Activated CD8-positive, alpha-beta memory T cell treated with anti-CD3 and anti-CD28 coated beads, Interleukin-2, amount 50 U/mL, for 24 hours (primary cell): ENCODE measurements around the gene PCDHGA1.
"Not testable (repeated sequence)": the region's sequence is repeated elsewhere in the genome, so short reads cannot be mapped to it uniquely, and the experiment has no call there.

ENCODE experiments used
- DNase-seq: peaks from one replicate; pipeline ENCODE4 v3.0.0-alpha.2; 2020; ENCODE audit errors: extremely low read depth

Gene PCDHGA1

DNA sequence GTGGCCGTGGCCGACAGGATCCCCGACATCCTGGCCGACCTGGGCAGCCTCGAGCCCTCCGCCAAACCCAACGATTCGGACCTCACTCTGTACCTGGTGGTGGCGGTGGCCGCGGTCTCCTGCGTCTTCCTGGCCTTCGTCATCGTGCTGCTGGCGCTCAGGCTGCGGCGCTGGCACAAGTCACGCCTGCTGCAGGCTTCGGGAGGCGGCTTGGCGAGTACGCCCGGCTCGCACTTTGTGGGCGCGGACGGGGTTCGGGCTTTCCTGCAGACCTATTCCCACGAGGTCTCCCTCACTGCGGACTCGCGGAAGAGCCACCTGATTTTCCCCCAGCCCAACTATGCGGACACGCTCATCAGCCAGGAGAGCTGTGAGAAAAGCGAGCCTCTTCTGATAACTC is 15.7 kb downstream of the PCDHGA1 start:
- DNase-seq, result not testable (repeated sequence)

DNA sequence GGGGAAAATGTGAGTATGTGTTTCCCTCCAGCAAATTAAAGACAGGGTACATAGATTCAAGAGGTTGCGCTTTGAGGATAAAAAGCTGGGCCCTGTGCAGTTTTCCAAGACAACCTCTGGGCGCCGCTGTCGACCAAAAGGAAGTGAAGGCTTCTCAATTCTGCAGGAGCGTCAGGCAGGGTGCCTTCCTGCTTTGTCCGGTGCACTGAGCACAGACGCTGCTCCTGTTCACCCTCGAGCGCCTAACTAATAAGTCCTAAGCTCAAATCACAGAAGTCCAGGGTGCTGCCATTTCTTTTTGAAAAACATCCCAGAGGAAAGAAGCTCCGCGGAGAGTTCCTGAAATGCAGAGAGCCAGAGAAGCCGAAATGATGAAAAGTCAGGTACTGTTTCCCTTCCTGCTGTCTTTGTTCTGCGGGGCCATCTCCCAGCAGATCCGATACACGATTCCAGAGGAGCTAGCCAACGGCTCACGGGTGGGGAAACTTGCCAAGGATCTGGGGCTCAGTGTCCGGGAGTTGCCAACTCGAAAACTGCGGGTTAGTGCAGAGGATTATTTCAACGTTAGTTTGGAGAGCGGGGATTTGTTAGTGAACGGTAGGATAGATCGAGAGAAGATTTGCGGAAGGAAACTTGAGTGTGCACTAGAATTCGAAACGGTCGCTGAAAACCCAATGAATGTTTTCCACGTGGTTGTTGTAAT is 19.8 kb downstream of the PCDHGA1 start, which contains the start of gene PCDHGB1:
Gene PCDHGB1 (plus strand): TSS at position 183 of the 703 bp plus-strand sequence. CDS start 162 bp downstream, at position 345.
- DNase-seq, result no peak

DNA sequence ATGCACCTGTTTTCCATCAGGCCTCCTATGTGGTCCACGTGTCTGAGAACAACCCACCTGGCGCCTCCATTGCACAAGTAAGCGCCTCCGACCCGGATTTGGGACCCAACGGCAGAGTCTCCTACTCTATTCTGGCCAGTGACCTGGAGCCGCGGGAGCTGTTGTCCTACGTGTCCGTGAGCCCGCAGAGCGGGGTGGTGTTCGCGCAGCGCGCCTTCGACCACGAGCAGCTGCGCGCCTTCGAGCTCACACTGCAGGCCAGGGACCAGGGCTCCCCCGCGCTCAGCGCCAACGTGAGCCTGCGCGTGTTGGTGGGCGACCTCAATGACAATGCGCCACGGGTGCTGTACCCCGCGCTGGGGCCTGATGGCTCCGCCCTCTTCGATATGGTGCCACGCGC is 21.3 kb downstream of the PCDHGA1 start:
- no peak for DNase-seq

DNA sequence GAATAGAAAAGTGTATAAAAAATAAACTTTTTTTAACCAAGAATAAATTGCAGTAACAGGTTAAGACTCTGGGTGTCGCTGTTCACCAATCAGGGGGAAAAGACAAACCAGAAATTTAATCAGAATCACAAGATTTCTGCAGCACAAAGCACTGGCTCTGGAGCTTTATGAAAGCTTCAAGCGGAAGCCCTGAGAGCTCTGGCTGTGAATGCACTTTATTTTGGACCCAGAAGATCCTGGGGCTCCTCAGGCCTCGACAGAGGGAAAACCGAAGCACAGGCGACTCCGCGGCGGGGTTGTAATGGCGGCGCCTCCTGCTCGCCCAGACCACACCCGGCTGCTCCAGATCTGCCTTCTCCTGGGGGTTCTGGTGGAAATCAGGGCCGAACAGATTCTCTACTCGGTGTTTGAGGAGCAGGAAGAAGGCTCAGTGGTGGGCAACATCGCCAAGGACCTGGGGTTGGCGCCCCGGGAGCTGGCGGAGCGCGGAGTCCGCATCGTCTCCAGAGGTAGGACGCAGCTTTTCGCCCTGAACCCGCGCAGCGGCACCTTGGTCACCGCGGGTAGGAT is 24.7 kb downstream of the PCDHGA1 start, which contains the start of gene PCDHGA4:
Gene PCDHGA4 (plus strand): TSS at position 122 of the 570 bp plus-strand sequence. CDS start 87 bp downstream, at position 209.
- DNase-seq, result no peak

DNA sequence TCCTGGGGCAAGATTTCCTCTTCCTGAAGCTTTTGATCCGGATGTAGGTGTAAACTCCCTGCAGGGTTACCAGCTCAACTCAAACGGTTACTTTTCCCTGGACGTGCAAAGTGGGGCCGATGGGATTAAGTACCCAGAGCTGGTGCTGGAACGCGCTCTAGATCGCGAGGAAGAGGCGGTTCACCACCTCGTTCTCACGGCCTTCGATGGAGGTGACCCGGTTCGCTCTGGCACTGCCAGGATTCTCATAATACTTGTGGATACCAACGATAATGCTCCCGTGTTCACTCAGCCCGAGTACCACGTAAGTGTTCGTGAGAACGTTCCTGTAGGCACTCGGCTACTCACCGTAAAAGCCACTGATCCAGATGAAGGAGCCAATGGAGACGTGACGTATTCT is 25.3 kb downstream of the PCDHGA1 start:
- DNase-seq, result no peak

DNA sequence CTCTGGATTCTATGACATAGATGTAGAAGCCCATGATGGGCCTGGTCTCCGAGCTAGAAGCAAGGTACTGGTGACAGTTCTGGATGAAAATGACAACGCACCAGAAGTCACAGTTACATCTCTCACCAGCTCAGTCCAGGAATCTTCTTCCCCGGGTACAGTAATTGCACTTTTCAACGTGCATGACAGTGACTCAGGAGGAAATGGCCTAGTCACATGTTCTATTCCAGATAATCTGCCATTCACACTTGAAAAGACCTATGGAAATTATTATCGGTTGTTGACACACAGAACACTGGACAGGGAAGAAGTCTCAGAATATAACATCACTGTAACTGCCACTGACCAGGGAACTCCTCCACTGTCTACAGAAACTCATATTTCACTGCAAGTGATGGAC is 25.8 kb downstream of the PCDHGA1 start:
- no peak for DNase-seq

DNA sequence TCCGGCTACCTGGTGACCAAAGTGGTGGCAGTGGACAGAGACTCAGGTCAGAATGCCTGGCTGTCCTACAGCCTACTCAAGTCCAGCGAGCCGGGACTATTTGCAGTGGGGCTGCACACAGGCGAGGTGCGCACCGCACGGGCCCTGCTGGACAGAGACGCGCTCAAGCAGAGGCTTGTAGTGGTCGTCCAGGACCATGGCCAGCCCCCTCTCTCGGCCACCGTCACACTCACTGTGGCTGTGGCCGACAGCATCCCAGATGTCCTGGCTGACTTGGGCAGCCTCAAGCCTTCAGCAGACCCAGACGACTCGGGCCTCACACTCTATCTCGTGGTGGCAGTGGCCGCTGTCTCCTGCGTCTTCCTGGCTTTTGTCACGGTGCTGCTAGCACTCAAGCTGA is 26.6 kb downstream of the PCDHGA1 start:
- DNase-seq, result no peak

DNA sequence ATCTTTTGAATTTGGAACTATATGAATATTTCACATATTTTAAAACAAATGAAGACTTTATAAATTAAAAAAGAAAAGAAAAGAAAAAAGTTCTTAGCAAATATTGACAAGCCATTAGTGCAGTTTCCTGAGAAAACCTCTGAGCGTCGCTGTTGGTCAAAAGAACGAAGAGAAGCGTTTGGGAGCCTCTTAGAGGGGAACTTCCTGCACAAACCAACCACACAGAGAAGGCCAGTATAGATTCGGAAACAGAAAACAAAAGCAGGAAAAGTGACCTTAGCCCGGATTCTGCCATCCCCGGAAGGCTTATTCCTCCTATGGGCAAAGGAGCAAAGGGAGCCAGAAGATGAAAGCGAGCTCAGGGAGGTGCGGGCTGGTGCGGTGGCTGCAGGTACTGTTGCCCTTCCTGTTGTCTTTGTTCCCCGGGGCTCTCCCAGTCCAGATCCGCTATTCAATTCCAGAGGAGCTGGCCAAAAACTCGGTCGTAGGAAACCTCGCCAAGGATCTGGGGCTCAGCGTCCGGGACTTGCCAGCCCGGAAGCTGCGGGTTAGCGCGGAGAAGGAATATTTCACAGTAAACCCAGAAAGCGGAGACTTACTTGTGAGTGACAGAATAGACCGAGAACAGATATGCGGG is 29.6 kb downstream of the PCDHGA1 start, which contains the start of gene PCDHGB2:
Gene PCDHGB2 (plus strand): TSS at position 205 of the 637 bp plus-strand sequence. CDS start 142 bp downstream, at position 347.
- no peak for DNase-seq

DNA sequence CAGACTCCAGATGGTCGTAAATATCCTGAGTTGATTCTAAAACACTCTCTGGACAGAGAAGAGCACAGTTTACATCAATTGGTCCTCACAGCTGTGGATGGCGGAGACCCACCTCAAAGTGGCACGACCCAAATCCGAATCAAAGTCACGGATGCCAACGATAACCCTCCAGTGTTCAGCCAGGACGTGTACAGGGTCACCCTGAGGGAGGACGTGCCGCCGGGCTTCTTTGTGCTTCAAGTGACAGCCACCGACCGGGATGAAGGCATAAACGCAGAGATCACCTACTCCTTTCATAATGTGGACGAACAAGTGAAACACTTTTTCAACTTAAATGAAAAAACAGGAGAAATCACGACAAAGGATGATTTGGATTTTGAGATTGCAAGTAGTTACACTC is 30.4 kb downstream of the PCDHGA1 start:
- DNase-seq, result no peak

DNA sequence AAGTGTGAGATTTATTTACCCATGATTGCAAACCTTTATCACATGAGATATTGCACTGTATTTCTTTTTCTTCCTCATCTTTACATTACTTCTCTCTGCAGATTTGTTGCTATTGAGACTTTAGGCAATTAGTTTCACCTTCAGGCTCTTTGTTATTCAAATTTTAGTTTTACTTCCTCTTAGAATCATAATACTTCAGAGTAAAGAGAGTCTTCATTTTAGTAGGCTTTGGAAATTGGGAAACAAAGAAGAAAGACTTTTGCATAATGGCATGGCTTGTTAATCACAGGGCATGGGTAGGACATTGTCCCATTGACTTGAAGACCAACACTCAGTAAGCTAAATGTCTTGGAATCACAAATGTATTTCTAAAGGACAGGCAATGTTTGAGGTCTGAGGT is 32.4 kb downstream of the PCDHGA1 start:
- DNase-seq, result no peak

DNA sequence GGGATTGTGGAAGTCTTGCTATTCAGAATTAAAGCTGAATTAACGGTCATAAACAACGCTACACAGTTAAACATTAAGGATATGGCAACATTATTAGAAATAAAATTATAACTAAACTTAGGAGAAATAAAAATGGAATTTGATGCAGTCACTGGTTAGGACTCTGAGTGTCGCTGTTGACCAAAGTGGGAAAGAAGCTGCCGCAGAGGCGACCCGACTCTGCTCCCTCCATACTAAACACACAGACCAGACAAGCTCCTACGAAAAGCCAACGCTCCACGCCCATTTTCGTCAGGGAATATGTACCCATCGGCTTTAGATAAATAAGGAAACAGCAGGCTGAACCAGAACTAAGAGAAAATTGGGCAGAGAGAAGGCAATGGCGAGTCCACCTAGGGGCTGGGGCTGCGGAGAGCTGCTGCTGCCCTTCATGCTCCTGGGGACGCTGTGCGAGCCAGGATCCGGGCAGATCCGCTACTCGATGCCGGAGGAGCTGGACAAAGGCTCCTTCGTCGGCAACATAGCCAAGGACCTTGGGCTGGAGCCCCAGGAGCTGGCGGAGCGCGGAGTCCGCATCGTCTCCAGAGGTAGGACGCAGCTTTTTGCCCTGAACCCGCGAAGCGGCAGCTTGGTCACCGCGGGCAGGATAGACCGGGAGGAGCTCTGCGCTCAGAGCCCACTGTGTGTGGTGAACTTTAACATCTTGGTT is 33.8 kb downstream of the PCDHGA1 start, which contains the start of gene PCDHGA5:
Gene PCDHGA5 (plus strand): TSS at position 211 of the 709 bp plus-strand sequence. CDS start 169 bp downstream, at position 380.
- DNase-seq, result no peak

DNA sequence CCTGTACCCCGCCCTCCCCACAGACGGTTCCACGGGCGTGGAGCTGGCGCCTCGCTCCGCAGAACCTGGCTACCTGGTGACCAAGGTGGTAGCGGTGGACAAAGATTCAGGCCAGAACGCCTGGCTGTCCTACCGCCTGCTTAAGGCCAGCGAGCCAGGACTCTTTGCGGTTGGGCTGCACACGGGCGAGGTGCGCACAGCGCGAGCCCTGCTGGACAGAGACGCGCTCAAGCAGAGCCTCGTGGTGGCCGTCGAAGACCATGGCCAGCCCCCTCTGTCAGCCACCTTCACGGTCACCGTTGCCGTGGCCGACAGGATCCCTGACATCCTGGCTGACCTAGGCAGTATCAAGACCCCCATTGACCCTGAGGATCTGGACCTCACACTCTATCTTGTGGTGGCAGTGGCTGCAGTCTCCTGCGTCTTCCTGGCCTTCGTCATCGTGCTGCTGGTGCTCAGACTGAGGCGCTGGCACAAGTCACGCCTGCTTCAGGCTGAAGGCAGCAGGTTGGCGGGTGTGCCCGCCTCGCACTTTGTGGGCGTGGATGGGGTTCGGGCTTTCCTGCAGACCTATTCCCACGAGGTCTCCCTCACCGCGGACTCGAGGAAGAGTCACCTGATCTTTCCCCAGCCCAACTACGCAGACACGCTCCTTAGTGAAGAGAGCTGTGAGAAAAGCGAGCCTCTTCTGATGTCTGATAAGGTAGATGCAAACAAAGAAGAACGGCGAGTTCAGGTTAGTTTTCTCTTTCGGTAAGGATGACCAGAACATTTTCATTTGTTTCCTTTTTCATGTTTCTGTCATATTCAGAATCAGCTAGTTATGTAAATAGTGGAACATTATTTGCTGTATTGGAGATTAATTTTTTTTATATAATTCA is 35.9 kb downstream of the PCDHGA1 start:
- no peak for DNase-seq

DNA sequence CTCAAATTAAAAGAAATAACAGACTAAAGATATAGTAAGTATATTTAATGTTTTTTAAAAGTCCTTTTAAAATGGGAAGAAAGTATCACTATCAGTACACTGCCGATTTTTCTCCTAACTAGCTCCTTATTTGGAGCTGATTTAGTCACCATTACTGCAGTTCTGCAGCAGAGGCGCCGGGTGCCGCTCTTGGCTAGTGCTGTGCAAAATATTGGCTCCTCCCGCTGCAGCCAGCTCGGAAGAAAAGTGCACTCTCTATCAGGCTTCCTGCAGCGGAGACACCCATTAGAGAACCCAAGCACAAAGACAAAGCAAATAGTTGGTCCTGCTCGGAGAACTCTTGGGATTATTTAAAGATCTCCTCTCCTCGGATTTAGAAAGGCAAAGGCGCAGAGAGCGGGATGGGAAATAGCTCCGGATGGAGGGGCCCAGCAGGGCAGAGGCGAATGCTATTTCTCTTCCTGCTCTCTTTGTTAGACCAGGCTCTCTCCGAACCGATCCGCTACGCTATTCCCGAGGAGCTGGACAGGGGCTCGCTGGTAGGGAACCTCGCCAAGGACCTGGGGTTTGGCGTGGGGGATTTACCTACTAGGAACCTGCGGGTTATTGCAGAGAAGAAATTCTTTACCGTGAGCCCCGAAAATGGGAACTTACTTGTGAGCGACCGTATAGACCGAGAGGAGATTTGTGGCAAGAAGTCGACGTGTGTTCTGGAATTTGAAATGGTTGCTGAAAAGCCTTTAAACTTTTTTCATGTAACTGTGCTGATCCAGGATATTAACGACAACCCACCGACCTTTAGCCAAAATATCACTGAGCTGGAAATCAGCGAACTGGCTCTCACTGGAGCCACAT is 39.9 kb downstream of the PCDHGA1 start, which contains the start of gene PCDHGB3:
Gene PCDHGB3 (plus strand): TSS at position 249 of the 855 bp plus-strand sequence. CDS start 153 bp downstream, at position 402.
- DNase-seq, result no peak

DNA sequence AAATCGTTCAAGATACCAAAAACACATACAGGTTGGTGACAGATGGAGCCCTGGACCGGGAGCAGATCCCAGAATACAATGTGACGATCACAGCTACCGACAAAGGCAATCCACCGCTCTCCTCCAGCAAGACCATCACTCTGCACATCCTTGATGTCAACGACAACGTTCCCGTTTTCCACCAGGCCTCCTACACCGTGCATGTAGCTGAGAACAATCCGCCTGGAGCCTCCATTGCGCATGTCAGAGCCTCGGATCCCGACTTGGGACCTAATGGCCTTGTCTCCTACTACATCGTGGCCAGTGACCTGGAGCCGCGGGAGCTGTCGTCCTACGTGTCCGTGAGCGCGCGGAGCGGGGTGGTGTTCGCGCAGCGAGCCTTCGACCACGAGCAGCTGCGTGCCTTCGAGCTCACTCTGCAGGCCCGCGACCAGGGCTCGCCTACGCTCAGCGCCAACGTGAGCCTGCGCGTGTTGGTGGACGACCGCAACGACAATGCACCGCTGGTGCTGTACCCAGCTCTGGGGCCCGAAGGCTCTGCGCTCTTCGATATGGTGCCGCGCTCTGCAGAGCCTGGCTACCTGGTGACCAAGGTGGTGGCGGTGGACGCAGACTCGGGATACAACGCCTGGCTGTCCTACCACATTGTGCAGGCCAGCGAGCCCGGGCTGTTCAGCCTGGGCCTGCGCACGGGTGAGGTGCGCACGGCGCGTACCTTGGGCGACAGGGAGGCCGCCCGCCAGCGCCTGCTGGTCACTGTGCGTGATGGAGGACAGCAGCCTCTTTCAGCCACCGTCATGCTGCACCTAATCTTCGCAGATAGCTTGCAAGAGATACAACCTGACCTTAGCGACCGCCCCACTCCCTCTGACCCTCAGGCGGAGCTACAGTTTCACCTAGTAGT is 41.5 kb downstream of the PCDHGA1 start:
- DNase-seq, result no peak

DNA sequence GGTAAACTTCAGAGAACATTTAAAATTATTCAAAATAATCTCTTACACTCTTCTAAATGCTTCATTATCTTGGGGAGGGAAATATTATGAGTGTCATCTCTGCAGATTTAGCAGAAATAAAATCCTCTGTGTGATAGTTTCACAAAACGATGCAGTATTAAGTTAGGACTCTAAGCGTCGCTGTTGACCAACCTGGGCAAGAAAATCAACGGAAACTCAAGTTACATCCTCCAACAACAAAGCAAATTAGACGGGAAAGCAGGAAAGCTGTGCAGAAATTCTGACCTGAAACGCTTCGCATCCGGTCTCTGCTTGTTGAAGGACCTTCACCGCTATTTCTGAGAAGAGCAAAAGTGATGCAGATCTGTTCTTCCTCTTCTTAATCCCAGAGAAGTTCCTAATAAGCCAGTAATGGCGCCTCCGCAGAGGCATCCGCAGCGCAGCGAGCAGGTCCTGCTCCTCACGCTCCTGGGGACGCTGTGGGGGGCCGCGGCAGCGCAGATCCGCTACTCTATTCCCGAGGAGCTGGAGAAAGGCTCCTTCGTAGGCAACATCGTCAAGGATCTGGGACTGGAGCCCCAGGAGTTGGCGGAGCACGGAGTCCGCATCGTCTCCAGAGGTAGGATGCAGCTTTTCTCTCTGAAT is 43.5 kb downstream of the PCDHGA1 start, which contains the start of gene PCDHGA6:
Gene PCDHGA6 (plus strand): TSS at position 219 of the 645 bp plus-strand sequence. CDS start 193 bp downstream, at position 412.
- no peak for DNase-seq

DNA sequence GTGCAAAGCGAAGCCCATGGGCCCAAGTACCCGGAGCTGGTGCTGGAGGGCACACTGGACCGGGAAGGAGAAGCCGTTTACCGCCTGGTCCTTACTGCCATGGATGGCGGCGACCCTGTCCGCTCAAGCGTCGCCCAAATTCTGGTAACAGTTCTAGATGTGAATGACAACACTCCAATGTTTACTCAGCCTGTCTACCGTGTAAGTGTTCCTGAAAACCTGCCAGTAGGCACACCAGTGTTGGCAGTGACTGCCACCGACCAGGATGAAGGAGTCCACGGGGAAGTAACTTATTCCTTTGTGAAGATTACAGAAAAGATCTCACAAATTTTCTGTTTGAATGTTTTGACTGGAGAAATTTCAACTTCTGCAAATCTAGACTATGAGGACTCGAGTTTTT is 44.3 kb downstream of the PCDHGA1 start:
- no peak for DNase-seq

DNA sequence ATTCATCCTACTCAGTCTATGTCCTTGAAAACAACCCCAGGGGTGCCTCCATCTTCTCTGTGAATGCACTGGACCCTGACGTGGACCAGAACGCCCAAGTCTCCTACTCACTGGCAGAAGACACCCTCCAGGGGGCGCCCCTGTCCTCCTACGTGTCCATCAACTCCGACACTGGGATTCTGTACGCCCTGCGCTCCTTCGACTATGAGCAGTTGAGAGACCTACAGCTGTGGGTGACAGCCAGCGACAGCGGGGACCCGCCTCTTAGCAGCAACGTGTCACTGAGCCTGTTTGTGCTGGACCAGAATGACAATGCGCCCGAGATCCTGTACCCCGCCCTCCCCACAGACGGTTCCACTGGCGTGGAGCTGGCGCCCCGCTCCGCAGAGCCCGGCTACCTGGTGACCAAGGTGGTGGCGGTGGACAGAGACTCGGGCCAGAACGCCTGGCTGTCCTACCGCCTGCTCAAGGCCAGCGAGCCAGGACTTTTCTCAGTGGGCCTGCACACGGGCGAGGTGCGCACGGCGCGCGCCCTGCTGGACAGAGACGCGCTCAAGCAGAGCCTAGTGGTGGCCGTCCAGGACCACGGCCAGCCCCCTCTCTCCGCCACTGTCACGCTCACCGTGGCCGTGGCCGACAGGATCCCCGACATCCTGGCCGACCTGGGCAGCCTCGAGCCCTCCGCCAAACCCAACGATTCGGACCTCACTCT is 45.3 kb downstream of the PCDHGA1 start:
- not testable (repeated sequence) for DNase-seq
